GM18870 (cell line): ENCODE measurements around the gene PARL.

Experiments used
- ATAC-seq: cut with Tn5 transposase; IDR thresholded peaks from one replicate; pipeline ENCODE4 v1.9.1; 2021; ENCODE audit warnings: moderate library complexity; ENCODE audit not compliant: unreplicated experiment

The PARL gene, protein sequence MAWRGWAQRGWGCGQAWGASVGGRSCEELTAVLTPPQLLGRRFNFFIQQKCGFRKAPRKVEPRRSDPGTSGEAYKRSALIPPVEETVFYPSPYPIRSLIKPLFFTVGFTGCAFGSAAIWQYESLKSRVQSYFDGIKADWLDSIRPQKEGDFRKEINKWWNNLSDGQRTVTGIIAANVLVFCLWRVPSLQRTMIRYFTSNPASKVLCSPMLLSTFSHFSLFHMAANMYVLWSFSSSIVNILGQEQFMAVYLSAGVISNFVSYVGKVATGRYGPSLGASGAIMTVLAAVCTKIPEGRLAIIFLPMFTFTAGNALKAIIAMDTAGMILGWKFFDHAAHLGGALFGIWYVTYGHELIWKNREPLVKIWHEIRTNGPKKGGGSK

DNA sequence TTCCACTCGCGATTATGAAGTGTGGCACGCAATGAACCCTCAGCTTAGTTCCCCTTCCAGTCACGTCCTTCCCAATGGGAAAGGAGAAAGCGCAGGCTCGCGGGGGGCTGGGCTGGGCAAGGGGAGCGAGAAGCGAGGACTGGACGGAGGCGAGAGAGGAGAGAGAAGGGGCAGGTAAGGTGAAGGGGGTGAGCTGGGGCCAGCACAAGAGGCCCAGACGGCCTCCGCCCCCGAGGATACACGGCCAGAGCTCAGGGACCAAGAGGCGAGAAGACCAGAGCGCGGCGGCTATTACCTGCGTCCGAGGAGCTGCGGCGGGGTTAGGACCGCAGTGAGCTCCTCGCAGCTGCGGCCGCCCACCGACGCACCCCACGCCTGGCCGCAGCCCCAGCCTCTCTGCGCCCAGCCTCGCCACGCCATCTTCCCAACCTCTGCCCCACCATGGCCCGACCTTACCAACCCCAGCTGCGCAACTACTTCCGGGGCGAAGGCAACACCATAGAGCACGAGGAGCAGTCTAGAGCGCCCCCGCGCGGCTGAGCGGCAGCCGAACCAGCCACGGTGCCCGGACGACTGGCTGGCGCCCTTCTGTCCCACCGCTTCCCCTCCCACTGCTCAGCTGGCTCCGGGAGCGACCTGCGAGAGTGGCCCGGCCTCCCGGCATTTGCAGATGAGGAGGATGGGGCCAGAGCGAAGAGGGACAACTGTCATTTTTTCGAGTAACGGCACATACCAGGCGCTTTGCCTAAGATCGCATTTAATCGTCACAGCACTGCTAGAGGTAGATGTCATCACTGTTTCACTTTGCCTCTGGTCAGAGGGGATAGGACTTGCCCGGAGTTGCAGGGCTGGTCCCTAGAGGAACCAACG, at the start of gene PARL:
Gene PARL (minus strand): TSS at position 454 of the 870 bp plus-strand sequence. CDS start 34 bp downstream, at position 420.
- peak; percentile 99 for ATAC-seq

DNA sequence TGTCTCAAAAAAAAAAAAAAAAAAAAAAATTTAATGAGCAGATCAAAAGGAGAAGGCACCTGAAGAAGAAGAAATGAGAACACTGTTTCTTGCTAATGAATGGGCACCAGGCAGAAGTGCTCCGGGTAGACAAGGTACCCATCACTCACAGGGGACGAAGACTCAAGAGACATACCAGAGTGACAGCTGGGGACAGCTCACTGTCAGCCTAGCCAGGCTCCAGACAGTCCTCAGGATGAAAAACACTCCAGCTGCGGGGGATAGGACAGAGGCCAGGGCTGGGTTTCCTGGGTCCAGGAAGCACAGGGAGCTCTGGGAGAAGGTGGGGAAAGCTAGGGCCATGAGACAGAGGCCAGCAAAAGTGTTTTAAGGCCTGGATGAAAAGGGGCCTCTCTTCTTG, 48.5 kb upstream of the PARL start:
- no peak for ATAC-seq

- ATAC-seq: no peak
Measured at GRCh38 chr3:183931881-183932280, 47.2 kb upstream of the PARL start.

DNA sequence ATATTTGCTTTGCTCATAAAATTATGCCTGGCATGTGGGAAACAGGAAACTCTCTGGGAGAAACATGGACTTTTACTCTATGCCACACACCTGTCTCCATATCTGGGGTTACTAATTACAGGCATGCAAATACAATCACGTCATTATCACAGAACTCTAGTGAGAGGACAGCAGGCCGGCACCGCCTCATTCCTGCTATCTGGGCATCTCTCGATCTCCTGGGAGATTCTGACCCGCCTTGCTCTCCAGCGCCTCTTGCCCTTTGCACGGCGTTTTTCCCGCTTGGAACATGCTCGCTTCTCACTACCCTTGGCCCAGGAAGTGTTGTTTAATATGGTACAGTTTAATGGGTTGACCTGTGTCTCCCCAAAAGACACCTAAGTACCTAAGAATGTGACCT, 45.4 kb upstream of the PARL start:
- ATAC-seq: no peak

DNA sequence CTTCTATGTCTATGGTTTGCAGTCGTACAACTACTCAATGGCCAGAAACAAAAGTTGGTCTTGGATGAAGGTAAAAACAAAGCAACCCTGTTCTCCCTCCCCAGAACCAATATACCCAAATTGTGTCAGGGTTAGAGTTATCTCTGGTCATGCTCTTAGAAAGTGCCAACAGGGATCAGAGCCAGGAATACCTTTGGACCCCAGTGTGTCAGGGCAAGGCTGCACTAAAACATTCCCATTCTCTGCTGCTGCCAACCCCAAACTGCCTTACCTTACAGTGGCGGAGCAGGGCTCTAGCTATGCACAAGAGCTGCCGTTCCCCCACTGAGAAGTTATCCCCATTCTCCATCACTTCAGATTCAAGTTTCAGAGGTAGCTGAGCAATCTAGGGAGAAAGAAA, 42.4 kb upstream of the PARL start:
- ATAC-seq: no peak

DNA sequence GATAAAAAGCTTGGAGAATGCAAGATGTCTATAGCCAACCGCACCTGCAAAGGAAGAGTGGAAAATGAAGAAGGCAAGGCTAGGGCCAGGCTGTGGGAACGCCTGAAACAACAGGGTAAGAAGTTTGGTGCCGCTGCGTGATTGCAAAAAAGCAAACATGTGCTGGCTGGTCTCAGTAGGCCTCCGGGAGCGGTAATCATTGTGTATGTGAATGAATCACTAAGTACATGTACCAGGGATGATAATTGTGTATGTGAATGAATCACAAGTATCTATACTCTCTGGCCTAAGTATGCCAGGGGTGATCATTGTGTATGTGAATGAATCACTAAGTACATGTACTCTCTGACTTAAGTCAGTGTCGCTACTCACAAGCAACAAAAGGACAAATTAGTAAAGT, 40.3 kb upstream of the PARL start:
- ATAC-seq: no peak

- ATAC-seq: no peak
Measured at GRCh38 chr3:183924543-183924942, 39.9 kb upstream of the PARL start.

DNA sequence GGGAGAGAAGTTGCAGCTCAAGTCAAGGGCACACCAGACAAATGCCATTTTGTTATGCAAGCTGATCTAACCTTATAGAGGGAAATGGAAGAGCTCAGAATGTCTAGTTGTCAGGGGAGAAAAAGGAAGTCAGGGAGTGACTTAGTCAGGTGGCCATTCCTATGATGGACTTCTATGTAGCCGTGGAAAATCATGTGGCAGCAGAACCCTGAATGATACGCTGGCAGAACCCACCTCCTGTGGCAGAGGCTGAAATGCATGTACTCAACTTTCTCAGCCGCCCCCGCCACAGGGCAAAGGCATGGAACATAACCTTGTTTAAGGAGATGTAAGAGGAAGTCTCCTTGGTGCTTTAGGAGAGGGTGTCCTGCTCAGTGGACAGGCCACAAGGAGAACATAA, 37.7 kb upstream of the PARL start:
- no peak for ATAC-seq

- ATAC-seq: no peak
Measured at GRCh38 chr3:183921096-183921495, 36.4 kb upstream of the PARL start.

DNA sequence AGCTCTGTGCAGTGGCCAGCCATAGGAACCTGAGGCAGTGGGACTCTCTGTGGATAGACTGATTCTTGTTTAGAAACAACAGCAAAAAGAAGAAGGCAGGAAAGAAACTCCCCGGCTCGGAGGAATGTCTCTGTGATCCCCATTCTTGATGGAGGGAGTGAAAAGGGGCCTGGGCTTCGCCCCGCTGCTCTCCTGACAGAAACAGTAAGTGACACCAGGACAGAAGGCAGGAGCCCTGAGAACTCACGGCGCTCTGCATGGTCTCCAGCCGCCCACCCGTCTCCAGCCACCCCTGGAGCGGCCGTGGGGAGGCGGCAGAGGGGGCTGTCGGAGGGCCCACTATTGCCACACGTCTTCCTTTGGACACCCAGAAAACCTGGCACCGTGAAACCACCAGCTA, 35.7 kb upstream of the PARL start:
- ATAC-seq: no peak

DNA sequence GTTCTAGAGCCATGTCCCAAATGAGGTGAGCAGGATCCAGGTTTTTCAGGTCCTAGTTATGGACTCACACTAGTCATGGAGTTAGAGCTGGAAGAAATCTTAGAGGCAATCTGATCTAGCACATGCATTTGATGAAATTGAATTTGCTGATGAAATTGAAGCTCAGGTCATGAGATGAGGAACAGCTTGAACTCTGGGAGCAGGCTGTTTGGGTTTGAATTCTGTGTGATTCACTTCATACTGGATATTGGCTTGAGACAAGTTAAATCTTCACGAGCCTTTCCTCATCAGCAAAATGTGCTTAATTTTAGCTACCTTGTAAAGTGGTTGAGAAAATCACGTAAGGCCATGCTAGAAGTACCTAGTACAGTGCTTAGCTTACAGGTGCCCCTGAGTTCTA, 33.5 kb upstream of the PARL start:
- ATAC-seq: no peak

GRCh38 chr3:183917776-183918175, 33.1 kb upstream of the PARL start:
- ATAC-seq: no peak

DNA sequence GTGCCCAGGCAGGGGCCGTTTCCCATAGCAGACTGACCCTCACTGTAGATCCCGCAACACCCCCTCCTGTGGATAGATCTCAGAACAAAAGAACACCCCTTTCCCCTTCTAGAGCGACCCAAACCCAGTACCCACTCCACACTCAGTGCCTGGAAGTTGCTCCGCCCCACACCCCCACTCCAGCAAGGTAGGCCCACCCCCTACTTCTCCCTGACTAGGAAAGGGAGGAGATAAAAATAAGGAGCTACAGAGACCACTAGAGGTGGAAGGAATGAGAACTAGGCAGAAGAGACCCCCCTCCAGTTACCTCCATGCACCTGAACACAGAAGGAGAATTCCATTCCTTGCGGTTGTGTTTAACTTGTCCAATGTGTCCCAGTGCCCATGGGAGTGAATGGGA, 30.2 kb upstream of the PARL start:
- ATAC-seq: no peak

DNA sequence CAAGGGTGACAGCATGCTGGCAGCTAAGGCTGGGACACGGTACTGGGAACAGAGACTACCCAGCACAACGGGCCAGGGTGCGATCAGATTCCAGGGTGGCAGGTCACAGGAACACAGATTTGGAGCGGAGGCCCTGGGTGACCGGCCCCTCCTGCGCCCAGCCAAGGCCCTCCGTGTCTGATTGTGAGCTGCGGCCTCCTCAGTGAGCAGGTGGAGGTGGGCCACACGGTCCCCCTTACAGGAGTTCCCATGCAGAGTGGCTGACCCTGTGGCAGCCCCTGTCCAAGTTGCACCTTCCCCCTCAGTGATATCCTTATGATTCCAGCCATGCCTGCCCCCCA, 28.9 kb upstream of the PARL start:
- no peak for ATAC-seq

DNA sequence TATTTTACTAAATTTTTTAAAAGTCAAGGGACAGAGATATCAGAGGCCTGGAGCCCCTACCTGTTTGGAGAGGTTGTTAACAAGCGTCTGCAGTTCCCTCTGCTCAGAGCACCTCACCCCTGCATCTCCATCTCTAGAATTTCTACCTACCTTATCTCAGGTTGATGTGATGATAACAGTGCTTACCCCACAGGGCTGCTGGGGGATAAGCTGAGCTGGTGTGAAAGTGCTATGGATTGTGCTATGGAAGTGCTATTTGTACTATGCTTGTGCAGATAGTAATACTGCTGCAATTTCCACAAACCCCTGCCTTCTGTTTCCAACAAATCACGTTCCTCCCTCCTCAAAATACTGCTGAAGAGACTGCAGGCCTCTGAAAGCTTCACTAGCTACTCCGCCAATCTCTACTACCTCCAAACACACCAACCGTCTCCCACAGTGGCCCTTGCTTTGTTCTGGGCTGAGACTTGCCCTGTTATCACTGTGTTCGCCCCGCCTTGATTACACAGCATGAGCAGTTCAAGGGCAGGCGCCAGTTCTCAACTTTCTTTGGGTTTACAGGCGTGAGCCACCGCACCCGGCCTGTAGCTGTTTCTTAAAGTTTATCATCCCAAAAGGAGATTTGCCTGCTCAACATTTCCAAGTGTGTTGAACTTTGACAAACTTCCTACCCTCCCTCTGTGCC, 28.4 kb upstream of the PARL start:
- ATAC-seq: no peak

DNA sequence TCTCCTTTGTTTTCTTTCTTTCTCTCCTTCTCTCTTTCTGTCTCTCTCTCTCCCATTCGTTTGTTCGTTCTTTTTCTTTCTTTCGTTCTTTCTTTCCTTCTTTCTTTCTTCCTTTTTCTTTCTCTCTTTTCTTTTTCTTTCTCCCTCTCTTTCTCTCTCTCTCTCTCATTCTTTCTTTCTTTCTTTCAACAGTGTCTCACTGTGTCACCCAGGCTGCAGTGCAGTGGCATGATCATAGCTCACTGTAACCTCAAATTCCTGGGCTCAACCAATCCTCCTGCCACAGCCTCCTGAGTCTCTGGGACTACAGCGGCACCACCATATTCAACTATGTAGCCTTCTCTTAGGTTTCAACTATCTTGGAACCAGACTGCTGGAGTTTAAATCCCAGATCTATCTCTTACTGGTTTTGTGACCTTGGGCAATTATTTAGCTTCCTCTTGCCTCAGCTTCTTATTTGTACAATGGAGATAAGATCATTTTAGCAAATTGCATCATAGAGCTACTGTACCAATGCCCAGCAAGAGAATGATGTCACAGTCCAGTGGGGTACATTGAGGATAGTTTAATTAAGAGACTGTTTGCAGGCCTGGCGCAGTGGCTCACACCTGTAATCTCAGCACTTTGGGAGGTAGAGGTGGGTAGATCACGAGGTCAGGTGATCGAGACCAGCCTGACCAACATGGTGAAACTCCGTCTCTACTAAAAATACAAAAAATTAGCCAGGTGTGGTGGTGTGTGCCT, 27.3 kb upstream of the PARL start:
- no peak for ATAC-seq

DNA sequence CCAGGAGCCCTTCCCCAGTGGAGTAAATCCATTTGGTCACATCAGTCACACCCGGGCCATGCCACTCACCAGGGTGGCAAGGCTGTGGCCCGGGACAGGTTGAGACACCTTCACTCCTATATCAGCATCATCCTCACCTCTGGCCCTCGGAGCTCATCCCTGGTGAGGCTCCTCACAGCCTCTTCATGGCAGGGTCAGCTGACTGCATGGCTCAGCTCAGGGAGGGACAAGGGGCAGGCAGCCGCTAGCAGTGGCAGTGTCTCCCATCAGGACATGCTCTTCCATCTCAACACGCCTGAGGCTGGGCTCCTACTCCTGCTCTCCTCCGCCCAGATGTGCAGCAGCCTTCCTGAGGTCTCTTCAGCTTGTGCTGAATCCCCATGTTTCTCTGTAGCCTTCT, 26.4 kb upstream of the PARL start:
- ATAC-seq: no peak

DNA sequence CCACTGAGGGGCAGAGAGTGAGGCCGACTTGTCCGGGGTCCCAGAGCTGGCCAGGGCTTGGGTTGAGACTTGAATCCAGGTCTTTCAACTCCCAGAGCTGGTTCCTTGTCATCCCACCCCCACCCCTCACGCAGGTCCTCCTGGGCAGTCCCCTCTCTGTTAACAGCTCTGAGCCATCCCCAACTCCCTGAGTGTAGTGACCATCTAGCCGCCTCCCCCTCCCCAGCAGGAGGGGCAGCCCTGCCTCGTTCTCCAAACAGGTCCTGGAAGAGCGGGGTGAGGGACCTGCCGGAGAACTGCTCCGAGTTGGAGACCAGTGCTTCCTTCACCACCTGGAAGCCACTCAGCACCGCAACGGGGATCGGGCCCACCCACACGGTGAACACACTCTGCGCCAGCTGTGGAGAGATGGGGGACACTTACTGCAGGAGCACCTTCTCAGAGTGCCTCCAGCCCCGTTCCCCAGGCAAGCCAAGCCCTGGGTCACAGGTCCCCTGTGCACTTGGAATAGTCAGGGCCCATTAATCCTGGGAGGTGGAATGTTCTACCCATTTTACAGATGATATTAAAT, 24.4 kb upstream of the PARL start:
- ATAC-seq: no peak

GRCh38 chr3:183907911-183908331, 23.2 kb upstream of the PARL start:
- ATAC-seq: no peak

- no peak for ATAC-seq
Measured at GRCh38 chr3:183907176-183907575, 22.5 kb upstream of the PARL start.
